Activated CD4-positive, alpha-beta T cell treated with anti-CD3 and anti-CD28 coated beads for 36 hours (primary cell): ENCODE results near the gene TTC34. TPM values are rescaled to one million over a fixed set of nuclear protein-coding genes. Genes with fewer than 3 reads are reported as not detected.

Experiments used
- ATAC-seq: fragments of 200-7000 bp; cut with Tn5 transposase; one replicate; pipeline ENCODE4 v1.10.0; 2021; ENCODE audit warnings: mild to moderate bottlenecking, moderate library complexity
- CTCF ChIA-PET: fragments of 350-600 bp; sonication (Branson Sonifier 250); formaldehyde crosslinking; loops from one replicate; lab custom pipeline; 2021; ENCODE audit warnings: antibody characterized with exemption; lab: Charles Lee
- POLR2A ChIA-PET: fragments of 350-600 bp; sonication (Branson Sonifier 250); formaldehyde crosslinking; loops from one replicate; lab custom pipeline; 2021; ENCODE audit warnings: antibody characterized with exemption, inconsistent platforms; lab: Charles Lee
- DNase-seq: peaks from one replicate; pipeline ENCODE4 v3.0.0-alpha.2; 2020
- H3K27ac Mint-ChIP-seq: one replicate; pipeline ENCODE4 v1.8.0; 2021; ENCODE audit warnings: mixed read lengths
- H3K27me3 Mint-ChIP-seq: one replicate; pipeline ENCODE4 v1.8.0; 2021; ENCODE audit warnings: mixed read lengths
- H3K36me3 Mint-ChIP-seq: one replicate; pipeline ENCODE4 v1.8.0; 2021; ENCODE audit warnings: low read depth, mixed read lengths
- H3K4me1 Mint-ChIP-seq: one replicate; pipeline ENCODE4 v1.8.0; 2021; ENCODE audit warnings: mixed read lengths
- H3K4me3 Mint-ChIP-seq: one replicate; pipeline ENCODE4 v1.8.0; 2021; ENCODE audit warnings: mild to moderate bottlenecking, moderate library complexity, mixed read lengths
- H3K9me3 Mint-ChIP-seq: one replicate; pipeline ENCODE4 v1.8.0; 2021; ENCODE audit warnings: low read depth, mixed read lengths
- intact Hi-C, 2 experiments: fragments of 100-400 bp; cut with DNase I in 1 of 2; cut with micrococcal nuclease in 1 of 2; formaldehyde crosslinking; loops; one replicate each; pipeline versions ENCODE4 v1.14.2 to v1.15.1; 2022 to 2024; cut with DNase I, micrococcal nuclease
- total RNA-seq, 2 experiments: library from RNA; stranded (reverse); gene quantifications; one replicate each; pipeline ENCODE4 v1.2.3, GENCODE V29; 2021

The TTC34 gene
- total RNA-seq, 2 experiments from 2014 or later = 1.3 TPM

GRCh38 chr1:2826316-2826715, 24.8 kb upstream of the TTC34 start:
- intact Hi-C loops = no loop called here
- H3K27ac Mint-ChIP-seq = no peak overlapping the region
- H3K27me3 Mint-ChIP-seq = peaks cover 3% of the 10 kb centered on the region
- ATAC-seq (no peak), DNase-seq (no peak)
- no peaks in the 10 kb centered on the region for H3K4me1 Mint-ChIP-seq
- H3K36me3 Mint-ChIP-seq = no peaks in the 10 kb centered on the region
- H3K4me3 Mint-ChIP-seq = no peak overlapping the region
- ChIA-PET POLR2A (no interaction called here), CTCF (no interaction called here)
- H3K9me3 Mint-ChIP-seq = no peaks in the 10 kb centered on the region

GRCh38 chr1:2825487-2826189, 24.1 kb upstream of the TTC34 start:
- no peaks in the 10 kb centered on the region for H3K4me1 Mint-ChIP-seq
- peaks cover 3% of the 10 kb centered on the region for H3K27me3 Mint-ChIP-seq
- DNase-seq (no peak), ATAC-seq (no peak)
- H3K4me3 Mint-ChIP-seq = no peak overlapping the region
- ChIA-PET CTCF (no interaction called here), POLR2A (no interaction called here)
- no peaks in the 10 kb centered on the region for H3K9me3 Mint-ChIP-seq
- intact Hi-C loops = no loop called here
- no peak overlapping the region for H3K27ac Mint-ChIP-seq
- no peaks in the 10 kb centered on the region for H3K36me3 Mint-ChIP-seq

GRCh38 chr1:2824999-2825398, 23.5 kb upstream of the TTC34 start:
- Mint-ChIP-seq H3K36me3 (no peaks in the 10 kb centered on the region), H3K27ac (no peak overlapping the region), H3K4me1 (no peaks in the 10 kb centered on the region), H3K27me3 (peaks cover 3% of the 10 kb centered on the region), H3K4me3 (no peak overlapping the region), H3K9me3 (no peaks in the 10 kb centered on the region)
- ATAC-seq = no peak
- no peak for DNase-seq
- ChIA-PET CTCF (no interaction called here), POLR2A (no interaction called here)
- intact Hi-C loops = loop anchor here in 1 of 2 experiments (5.0 kb wide), 2 partner anchors 97 to 597 kb away; no protein-coding TSS in a partner anchor

GRCh38 chr1:2823921-2824610, 22.6 kb upstream of the TTC34 start:
- H3K4me1 Mint-ChIP-seq = no peaks in the 10 kb centered on the region
- H3K4me3 Mint-ChIP-seq = no peak overlapping the region
- no peaks in the 10 kb centered on the region for H3K9me3 Mint-ChIP-seq
- H3K27ac Mint-ChIP-seq = no peak overlapping the region
- DNase-seq (no peak), ATAC-seq (no peak)
- H3K27me3 Mint-ChIP-seq = peaks cover 3% of the 10 kb centered on the region
- ChIA-PET CTCF (no interaction called here), POLR2A (no interaction called here)
- intact Hi-C loops = loop anchor here in 1 of 2 experiments (5.0 kb wide), 2 partner anchors 98 to 598 kb away; no protein-coding TSS in a partner anchor
- H3K36me3 Mint-ChIP-seq = no peaks in the 10 kb centered on the region

- Mint-ChIP-seq H3K9me3 (no peaks in the 10 kb centered on the region), H3K36me3 (no peaks in the 10 kb centered on the region), H3K4me1 (no peaks in the 10 kb centered on the region), H3K27ac (no peak overlapping the region), H3K27me3 (peaks cover 3% of the 10 kb centered on the region), H3K4me3 (no peak overlapping the region)
- DNase-seq (no peak), ATAC-seq (no peak)
- CTCF ChIA-PET = interaction anchor here (0.5 to 1.2 kb wide), 3 partner anchors 17 to 176 kb away, joined by 3 to 5 read pairs (median 3); no protein-coding TSS in a partner anchor
- intact Hi-C loops = loop anchor here (1.0 to 5.0 kb wide), 5 partner anchors 18 to 602 kb away; no protein-coding TSS in a partner anchor
- POLR2A ChIA-PET = no interaction called here
Observed at GRCh38 chr1:2822621-2823145, 21.2 kb upstream of the TTC34 start.

- Mint-ChIP-seq H3K9me3 (no peaks in the 10 kb centered on the region), H3K4me1 (no peaks in the 10 kb centered on the region), H3K27me3 (peaks cover 3% of the 10 kb centered on the region), H3K27ac (no peak overlapping the region), H3K4me3 (no peak overlapping the region), H3K36me3 (no peaks in the 10 kb centered on the region)
- peak; percentile 74 for DNase-seq
- CTCF ChIA-PET = interaction anchor here (0.5 to 1.2 kb wide), 5 partner anchors 17 to 177 kb away, joined by 3 to 5 read pairs (median 3); no protein-coding TSS in a partner anchor
- intact Hi-C loops = loop anchor here (1.0 to 5.0 kb wide), 5 partner anchors 18 to 602 kb away; no protein-coding TSS in a partner anchor
- POLR2A ChIA-PET = no interaction called here
- ATAC-seq = peak; percentile 91
Observed at GRCh38 chr1:2821966-2822620, 20.6 kb upstream of the TTC34 start.

- intact Hi-C loops = loop anchor here in 1 of 2 experiments (5.0 kb wide), 2 partner anchors 101 to 601 kb away; no protein-coding TSS in a partner anchor
- ATAC-seq (no peak), DNase-seq (no peak)
- ChIA-PET CTCF (interaction anchor here (0.6 to 0.8 kb wide), 2 partner anchors 21 to 109 kb away, joined by 3 to 4 read pairs; no protein-coding TSS in a partner anchor), POLR2A (no interaction called here)
- Mint-ChIP-seq H3K4me3 (no peak overlapping the region), H3K36me3 (no peaks in the 10 kb centered on the region), H3K9me3 (no peaks in the 10 kb centered on the region), H3K27ac (no peak overlapping the region), H3K4me1 (no peaks in the 10 kb centered on the region), H3K27me3 (peaks cover 3% of the 10 kb centered on the region)
Observed at GRCh38 chr1:2821373-2821955, 20.0 kb upstream of the TTC34 start.

- intact Hi-C loops = loop anchor here in 1 of 2 experiments (5.0 kb wide), 2 partner anchors 101 to 601 kb away; no protein-coding TSS in a partner anchor
- DNase-seq (no peak), ATAC-seq (no peak)
- no peaks in the 10 kb centered on the region for H3K36me3 Mint-ChIP-seq
- H3K4me3 Mint-ChIP-seq = no peak overlapping the region
- no peaks in the 10 kb centered on the region for H3K4me1 Mint-ChIP-seq
- H3K27ac Mint-ChIP-seq = no peak overlapping the region
- peaks cover 3% of the 10 kb centered on the region for H3K27me3 Mint-ChIP-seq
- no peaks in the 10 kb centered on the region for H3K9me3 Mint-ChIP-seq
- CTCF ChIA-PET = interaction anchor here (0.8 kb wide), 2 partner anchors 21 to 1195 kb away, joined by 3 to 4 read pairs; no protein-coding TSS in a partner anchor
- POLR2A ChIA-PET = no interaction called here
Observed at GRCh38 chr1:2820731-2821372, 19.4 kb upstream of the TTC34 start.

- Mint-ChIP-seq H3K9me3 (no peaks in the 10 kb centered on the region), H3K27ac (no peak overlapping the region), H3K4me3 (no peak overlapping the region), H3K27me3 (peaks cover 3% of the 10 kb centered on the region), H3K36me3 (no peaks in the 10 kb centered on the region), H3K4me1 (no peaks in the 10 kb centered on the region)
- ATAC-seq = no peak
- intact Hi-C loops = loop anchor here in 1 of 2 experiments (5.0 kb wide), 2 partner anchors 102 to 602 kb away; no protein-coding TSS in a partner anchor
- ChIA-PET CTCF (interaction anchor here (0.6 to 0.8 kb wide), 2 partner anchors 1152 to 1196 kb away, joined by 3 read pairs; no protein-coding TSS in a partner anchor), POLR2A (no interaction called here)
- no peak for DNase-seq
Observed at GRCh38 chr1:2819831-2820730, 18.6 kb upstream of the TTC34 start.

GRCh38 chr1:2819429-2819828, 17.9 kb upstream of the TTC34 start:
- CTCF ChIA-PET = interaction anchor here (0.6 kb wide), 1 partner anchor 1151 kb away, joined by 3 read pairs; no protein-coding TSS in a partner anchor
- H3K36me3 Mint-ChIP-seq = no peaks in the 10 kb centered on the region
- ATAC-seq = no peak

More at GRCh38 chr1:2819429-2819828, 17.9 kb upstream of the TTC34 start:
- no peak overlapping the region for H3K27ac Mint-ChIP-seq
- H3K9me3 Mint-ChIP-seq = no peaks in the 10 kb centered on the region
- H3K27me3 Mint-ChIP-seq = peaks cover 3% of the 10 kb centered on the region
- intact Hi-C loops = no loop called here
- H3K4me1 Mint-ChIP-seq = no peaks in the 10 kb centered on the region
- no peak for DNase-seq
- POLR2A ChIA-PET = no interaction called here
- H3K4me3 Mint-ChIP-seq = no peak overlapping the region
